GM12878 (cell line): Measurements from ENCODE around the gene AFAP1. TPM values are rescaled to one million over a fixed set of nuclear protein-coding genes. Genes with fewer than 3 reads are reported as not detected.
A peak's percentile ranks its signal among the peaks of the same experiment; 100 is the strongest.

Experiments used
- ATAC-seq: fragments of 200-7000 bp; cut with Tn5 transposase; 3 replicates; pipeline ENCODE4 v1.9.1; 2020; ENCODE audit warnings: mild to moderate bottlenecking, moderate library complexity
- BruUV-seq: library from RNA; stranded (reverse); fragments of 400-500 nt; replicated peaks from 2 replicates; lab custom pipeline; 2021; lab: Mats Ljungman, UMichigan
- CTCF ChIA-PET: fragments of 300-600 bp; sonication (Branson Sonifier 250); formaldehyde crosslinking; extraction: SDS; loops from one replicate; lab custom pipeline; 2021; ENCODE audit warnings: inconsistent platforms; lab: Yijun Ruan, JAX
- POLR2A ChIA-PET: fragments of 350-600 bp; formaldehyde crosslinking; extraction: SDS; loops from one replicate; lab custom pipeline; 2021; ENCODE audit warnings: inconsistent platforms; lab: Charles Lee
- RAD21 ChIA-PET: fragments of 300-600 bp; sonication (Branson Sonifier 250); formaldehyde crosslinking; loops from one replicate; lab custom pipeline; 2023; ENCODE audit warnings: antibody characterized with exemption; ENCODE audit not compliant: unreplicated experiment; lab: Charles Lee
- SMC1A ChIA-PET: fragments of 300-600 bp; sonication (Branson Sonifier 250); formaldehyde crosslinking; loops from one replicate; lab custom pipeline; 2023; ENCODE audit not compliant: unreplicated experiment, uncharacterized antibody; lab: Charles Lee
- DNase-seq: peaks from one replicate; pipeline ENCODE4 v3.0.0-alpha.2; 2011; ENCODE audit warnings: low read depth, low spot score
- FAIRE-seq: peaks from 3 replicates; lab custom pipeline; 2011; peaks lifted over from hg19 to GRCh38; lab: Jason Lieb, UNC
- H2AFZ ChIP-seq: 2 replicates; pipeline ENCODE4 v1.6.0; 2011; ENCODE audit warnings: low read depth, low read length, control low read depth; ENCODE audit not compliant: control insufficient read depth
- H3K27ac ChIP-seq: 2 replicates; pipeline ENCODE4 v1.5.1; 2011; ENCODE audit warnings: control low read depth; ENCODE audit not compliant: control insufficient read depth, insufficient read depth
- H3K27me3 ChIP-seq, 2 experiments: replicated peaks in 1 of 2; 2 replicates each; pipeline versions ENCODE4 v1.6.0 to v1.6.1; 2011; ENCODE audit warnings: low read length in 1 of 2; ENCODE audit not compliant: control insufficient read depth in 2 of 2, insufficient read depth in 2 of 2
- H3K36me3 ChIP-seq, 2 experiments: 2 replicates each; pipeline ENCODE4 v1.5.1; 2011; ENCODE audit warnings: low read length in 1 of 2; ENCODE audit not compliant: control insufficient read depth in 2 of 2, insufficient read depth in 2 of 2
- H3K4me1 ChIP-seq: 2 replicates; pipeline ENCODE4 v1.6.1; 2011; ENCODE audit warnings: mild to moderate bottlenecking, low read length, moderate library complexity, mixed read lengths; ENCODE audit not compliant: control insufficient read depth, insufficient read depth
- H3K4me2 ChIP-seq: 2 replicates; pipeline ENCODE4 v1.6.0; 2011; ENCODE audit warnings: control low read depth; ENCODE audit not compliant: control insufficient read depth, insufficient read depth
- H3K4me3 ChIP-seq: fragments of 200-600 bp; sonication (generic); 2 replicates; pipeline ENCODE4 v1.5.1; 2016
- H3K79me2 ChIP-seq: 2 replicates; pipeline ENCODE4 v1.6.0; 2011; ENCODE audit warnings: low read length; ENCODE audit not compliant: control insufficient read depth, insufficient read depth
- H3K9ac ChIP-seq: 2 replicates; pipeline ENCODE4 v1.8.0; 2011; ENCODE audit warnings: low read length, control low read depth, mixed read lengths; ENCODE audit not compliant: control insufficient read depth, insufficient read depth
- H3K9me3 ChIP-seq: replicated peaks from 3 replicates; pipeline ENCODE4 v1.5.1; 2011; ENCODE audit warnings: mild to moderate bottlenecking, low read length; ENCODE audit not compliant: control insufficient read depth, insufficient read depth
- H4K20me1 ChIP-seq: 2 replicates; pipeline ENCODE4 v1.6.0; 2011; ENCODE audit not compliant: control insufficient read depth, insufficient read depth
- CUX1 ChIP-seq: IDR thresholded peaks from 2 replicates; pipeline ENCODE4 v1.6.1; 2012; ENCODE audit warnings: improper control_type of control experiment, low read depth, low read length; ENCODE audit not compliant: insufficient replicate concordance
- MEF2B ChIP-seq: fragments of 450-650 bp; IDR thresholded peaks from 2 replicates; pipeline ENCODE4 v1.6.1; 2018; ENCODE audit warnings: mild to moderate bottlenecking, moderate library complexity; ENCODE audit not compliant: partially characterized antibody, poor library complexity, severe bottlenecking
- MXI1 ChIP-seq: fragments of 150-350 bp; IDR thresholded peaks from 2 replicates; pipeline ENCODE4 v1.6.1; 2011; ENCODE audit warnings: low read depth, mild to moderate bottlenecking, inconsistent platforms, low read length, improper control_type of control experiment
- NFYA ChIP-seq: IDR thresholded peaks from 2 replicates; pipeline ENCODE4 v1.6.1; 2011; ENCODE audit warnings: low read depth, mild to moderate bottlenecking, low read length, improper control_type of control experiment, borderline replicate concordance
- NKRF ChIP-seq: fragments of 450-650 bp; conservative IDR thresholded peaks from 2 replicates; pipeline ENCODE4 v1.6.1; 2017; ENCODE audit warnings: mild to moderate bottlenecking, moderate library complexity
- NR2F1 ChIP-seq: fragments of 450-650 bp; conservative IDR thresholded peaks from 2 replicates; pipeline ENCODE4 v1.6.1; 2017; ENCODE audit warnings: mild to moderate bottlenecking
- PAX5 ChIP-seq: IDR thresholded peaks from 2 replicates; pipeline ENCODE4 v1.6.1; 2011; ENCODE audit warnings: low read depth, low read length, borderline replicate concordance
- POLR2A ChIP-seq: IDR thresholded peaks from 2 replicates; pipeline ENCODE4 v1.6.1; 2011; ENCODE audit warnings: low read depth, mild to moderate bottlenecking, low read length
- SIX5 ChIP-seq: IDR thresholded peaks from 2 replicates; pipeline ENCODE4 v1.6.1; 2011; ENCODE audit warnings: mild to moderate bottlenecking, low read depth, low read length, moderate library complexity; ENCODE audit not compliant: severe bottlenecking
- SMAD1 ChIP-seq: fragments of 450-650 bp; IDR thresholded peaks from 2 replicates; pipeline ENCODE4 v1.6.1; 2018; ENCODE audit warnings: mild to moderate bottlenecking, low read depth; ENCODE audit not compliant: partially characterized antibody
- SMC3 ChIP-seq: IDR thresholded peaks from 2 replicates; pipeline ENCODE4 v1.6.1; 2011; ENCODE audit warnings: low read length, improper control_type of control experiment, borderline replicate concordance
- WRNIP1 ChIP-seq: IDR thresholded peaks from 2 replicates; pipeline ENCODE4 v1.6.1; 2011; ENCODE audit warnings: low read depth, low read length, improper control_type of control experiment, borderline replicate concordance
- YBX1 ChIP-seq: fragments of 450-650 bp; IDR thresholded peaks from 2 replicates; pipeline ENCODE4 v1.6.1; 2016; ENCODE audit warnings: antibody characterized with exemption
- YY1 ChIP-seq: IDR thresholded peaks from 2 replicates; pipeline ENCODE4 v1.6.1; 2011; ENCODE audit warnings: low read depth, mild to moderate bottlenecking, low read length
- WGBS: methylation state at CpG from one replicate; pipeline ENCODE4 v1.1.6; 2016; ENCODE audit warnings: low lambda C conversion rate; ENCODE audit not compliant: insufficient replicate concordance, insufficient coverage; ENCODE audit errors: missing lambda C conversion rate; 5-methylcytosine and 5-hydroxymethylcytosine counted together
- in situ Hi-C: fragments of 300-500 bp; cut with MboI; formaldehyde crosslinking; loops from 9 replicates; pipeline ENCODE4 v1.14.3; 2018; ENCODE audit warnings: mixed read lengths
- intact Hi-C: fragments of 100-400 bp; cut with micrococcal nuclease; formaldehyde crosslinking; loops from one replicate; pipeline ENCODE4 v1.14.2; 2022; ENCODE audit not compliant: unreplicated experiment
- polyA plus RNA-seq, 11 experiments: library from polyadenylated mRNA; depleted of rRNA in 4 of 11; unstranded in 6 of 11; stranded (reverse) in 5 of 11; fragments of >200 nt; fragmentation: Nextera tagmentation in 4 of 11; fragmentation: Illumina TruSeq in 1 of 11; extraction: Ambion mirVana in 4 of 11; extraction: Trizol in 1 of 11; gene quantifications; 1 replicate in 1 of 11; 2 replicates in 10 of 11; pipeline versions ENCODE4 v1.2.1 to v1.2.3, GENCODE V29; 2011 to 2016; ENCODE audit warnings: inconsistent platforms in 2 of 11, missing spikeins in 2 of 11, low read depth in 1 of 11
- total RNA-seq, 4 experiments: library from RNA; depleted of rRNA in 3 of 4; stranded (reverse); fragments of >200 nt in 3 of 4; fragmentation: Illumina TruSeq in 1 of 4; extraction: Trizol in 1 of 4; gene quantifications; 2 replicates each; pipeline versions ENCODE4 v1.2.1 to v1.2.3, GENCODE V29; 2013 to 2021

The AFAP1 gene
- total and polyA plus RNA-seq, 10 of the 15 experiments (the other 5 are each of a cell fraction or from before 2014, with no cell fraction given), result 0.02 to 0.23 (median 0.09) TPM; not detected in 1

GRCh38 chr4:7987148-7987989, 47.7 kb upstream of the AFAP1 start (continued):
- TF ChIP-seq SMC3 (peak; percentile 78), YY1 (peak; percentile 56; the same call in 1 of the 2 replicates), PAX5 (0 out of 2 replicates have a peak, but pooled peaks have one; percentile 29), WRNIP1 (no peak), NFYA (no peak)

GRCh38 chr4:7985891-7986441, 46.3 kb upstream of the AFAP1 start:
- H3K9me3 ChIP-seq, result no peaks in the 10 kb centered on the region
- DNase-seq, result no peak
- H3K27me3 ChIP-seq, result no peaks in the 10 kb centered on the region; a peak in 1 of 4 replicates
- no peaks in the 10 kb centered on the region for H3K36me3 ChIP-seq
- H3K79me2 ChIP-seq, result no peaks in the 10 kb centered on the region
- no peaks in the 10 kb centered on the region for H3K4me1 ChIP-seq
- 27% methylated on average over 21 of the region's 21 CpGs for WGBS
- no peaks in the 10 kb centered on the region for H4K20me1 ChIP-seq
- ChIA-PET CTCF (interaction anchor here (1.3 to 8.7 kb wide), 3 partner anchors 11 to 193 kb away, joined by 4 to 104 read pairs (median 6); no protein-coding TSS in a partner anchor), RAD21 (interaction anchor here (1.2 kb wide), 1 partner anchor 184 kb away, joined by 5 read pairs; no protein-coding TSS in a partner anchor), SMC1A (interaction anchor here (1.3 to 1.5 kb wide), 3 partner anchors 181 to 184 kb away, joined by 3 to 4 read pairs (median 3); no protein-coding TSS in a partner anchor), POLR2A (no interaction called here)
- in situ Hi-C loops (loop anchor here (5.0 kb wide), 1 partner anchor 184 kb away; no protein-coding TSS in a partner anchor), intact Hi-C loops (loop anchor here (5.0 kb wide), 1 partner anchor 224 kb away; no protein-coding TSS in a partner anchor)
- H3K9ac ChIP-seq, result no peak overlapping the region
- H2AFZ ChIP-seq, result no peak overlapping the region
- H3K27ac ChIP-seq, result no peak overlapping the region
- H3K4me3 ChIP-seq, result no peak overlapping the region
- BruUV-seq, result no TSS peak
- no peak for ATAC-seq
- FAIRE-seq, result no peak
- no peak overlapping the region for H3K4me2 ChIP-seq
- no peak for TF ChIP-seq YBX1
- no peak for TF ChIP-seq NKRF
- TF ChIP-seq NR2F1, result no peak
- TF ChIP-seq MXI1, result no peak
- no peak for TF ChIP-seq SIX5
- TF ChIP-seq MEF2B, result no peak
- no peak for TF ChIP-seq POLR2A
- no peak for TF ChIP-seq SMAD1
- TF ChIP-seq CUX1, result no peak
